Suprapubic skin (tissue), 4 donors: ENCODE results near the gene NKX2-3. TPM values are rescaled to one million over a fixed set of nuclear protein-coding genes. Genes with fewer than 3 reads are reported as not detected.

Experiments used
- DNase-seq, 2 donors: peaks; one replicate each; pipeline ENCODE4 v3.0.0-alpha.2; 2019; ENCODE audit warnings: low spot score in 2 of 2
- H3K27ac ChIP-seq: fragments of 200-600 bp; sonication (generic); one replicate; pipeline ENCODE4 v1.5.1; 2019
- H3K27me3 ChIP-seq: fragments of 200-600 bp; sonication (generic); one replicate; pipeline ENCODE4 v1.5.1; 2019
- H3K36me3 ChIP-seq: fragments of 200-600 bp; sonication (generic); one replicate; pipeline ENCODE4 v1.5.1; 2019
- H3K4me1 ChIP-seq: fragments of 200-600 bp; sonication (generic); one replicate; pipeline ENCODE4 v1.5.1; 2019
- H3K4me3 ChIP-seq: fragments of 200-600 bp; sonication (generic); one replicate; pipeline ENCODE4 v1.5.1; 2019; ENCODE audit warnings: mild to moderate bottlenecking
- H3K9me3 ChIP-seq: fragments of 200-600 bp; sonication (generic); one replicate; pipeline ENCODE4 v1.5.1; 2019
- CTCF ChIP-seq, 2 donors: fragments of 200-600 bp in 1 of 2; fragments of 450-650 bp in 1 of 2; sonication (generic) in 1 of 2; IDR thresholded peaks; one replicate each; pipeline ENCODE4 v1.5.1; 2016 to 2019; ENCODE audit warnings: antibody characterized with exemption in 2 of 2, mild to moderate bottlenecking in 1 of 2, moderate library complexity in 1 of 2
- EP300 ChIP-seq: sonication (generic); formaldehyde crosslinking; IDR thresholded peaks from one replicate; pipeline ENCODE4 v1.6.1; 2017; ENCODE audit warnings: antibody characterized with exemption
- POLR2A ChIP-seq, 2 donors: fragments of 450-650 bp; IDR thresholded peaks; one replicate each; pipeline ENCODE4 v1.6.1; 2017; ENCODE audit warnings: antibody characterized with exemption in 2 of 2, mild to moderate bottlenecking in 2 of 2, moderate library complexity in 2 of 2
- POLR2AphosphoS5 ChIP-seq, 3 donors: sonication (generic); formaldehyde crosslinking; IDR thresholded peaks; one replicate each; pipeline ENCODE4 v1.6.1; 2017; ENCODE audit warnings: antibody characterized with exemption in 3 of 3
- WGBS: methylation state at CpG from one replicate; pipeline ENCODE4 v1.1.5; 2018; 5-methylcytosine and 5-hydroxymethylcytosine counted together
- total RNA-seq, 4 donors: library from RNA; depleted of rRNA; stranded (reverse); fragments of >200 nt; gene quantifications; one replicate each; pipeline ENCODE4 v1.1.0, GENCODE V29; 2016

The NKX2-3 gene
- total RNA-seq, 4 donors from 2014 or later: not detected

- no peak for DNase-seq
- TF ChIP-seq EP300 (no peak), CTCF (IDR thresholded peaks at IDR 0.05) (no peak), POLR2AphosphoS5 (IDR thresholded peaks at IDR 0.05) (no peak), POLR2A (IDR thresholded peaks at IDR 0.05) (no peak)
Measured at GRCh38 chr10:99573790-99574189, 41.0 kb downstream of the NKX2-3 start.

GRCh38 chr10:99579971-99580370, 47.2 kb downstream of the NKX2-3 start:
- no peak overlapping the region for H3K27ac ChIP-seq
- no peak for DNase-seq
- WGBS: 91% methylated on average over 1 of the region's 1 CpG
- no peak for TF ChIP-seq POLR2A (IDR thresholded peaks at IDR 0.05)
- TF ChIP-seq CTCF (IDR thresholded peaks at IDR 0.05): no peak
- TF ChIP-seq POLR2AphosphoS5 (IDR thresholded peaks at IDR 0.05): no peak
- H3K9me3 ChIP-seq: no peaks in the 10 kb centered on the region
- no peaks in the 10 kb centered on the region for H3K36me3 ChIP-seq
- no peak overlapping the region for H3K4me3 ChIP-seq
- H3K4me1 ChIP-seq: no peaks in the 10 kb centered on the region
- peaks cover 17% of the 10 kb centered on the region for H3K27me3 ChIP-seq

More at GRCh38 chr10:99573790-99574189, 41.0 kb downstream of the NKX2-3 start:
- Histone ChIP-seq H3K4me3 (no peak overlapping the region), H3K27ac (no peak overlapping the region), H3K9me3 (no peaks in the 10 kb centered on the region), H3K4me1 (no peaks in the 10 kb centered on the region), H3K36me3 (no peaks in the 10 kb centered on the region), H3K27me3 (peaks cover 22% of the 10 kb centered on the region)
- 11% methylated on average over 5 of the region's 5 CpGs for WGBS

- Histone ChIP-seq H3K9me3 (no peaks in the 10 kb centered on the region), H3K27me3 (peaks cover 24% of the 10 kb centered on the region), H3K4me3 (no peak overlapping the region), H3K36me3 (no peaks in the 10 kb centered on the region), H3K4me1 (no peaks in the 10 kb centered on the region), H3K27ac (no peak overlapping the region)
- TF ChIP-seq EP300: no peak
- no peak for TF ChIP-seq CTCF (IDR thresholded peaks at IDR 0.05)
- no peak for TF ChIP-seq POLR2A (IDR thresholded peaks at IDR 0.05)
- no peak for TF ChIP-seq POLR2AphosphoS5 (IDR thresholded peaks at IDR 0.05)
- 72% methylated on average over 6 of the region's 6 CpGs for WGBS
- DNase-seq: no peak
Measured at GRCh38 chr10:99582255-99582770, 49.6 kb downstream of the NKX2-3 start.

- no peak overlapping the region for H3K4me3 ChIP-seq
- H3K4me1 ChIP-seq: no peaks in the 10 kb centered on the region
- H3K27me3 ChIP-seq: peaks cover 20% of the 10 kb centered on the region
- TF ChIP-seq POLR2AphosphoS5 (IDR thresholded peaks at IDR 0.05): no peak
- TF ChIP-seq CTCF (IDR thresholded peaks at IDR 0.05): no peak
- no peak for TF ChIP-seq EP300
- no peak for TF ChIP-seq POLR2A (IDR thresholded peaks at IDR 0.05)
- H3K9me3 ChIP-seq: no peaks in the 10 kb centered on the region
- no peak overlapping the region for H3K27ac ChIP-seq
- 46% methylated on average over 8 of the region's 8 CpGs for WGBS
- no peak for DNase-seq
- no peaks in the 10 kb centered on the region for H3K36me3 ChIP-seq
Measured at GRCh38 chr10:99583687-99584086, 50.9 kb downstream of the NKX2-3 start.

Other genes starting within 250 kb of the NKX2-3 start
- gene CNNM1, start 203.6 kb upstream of the NKX2-3 start, total RNA-seq: 1 to 10 TPM; 2.3 to 4.4 (median 4.2) TPM
- gene GOT1, start 102.3 kb upstream of the NKX2-3 start, total RNA-seq: 10 to 100 TPM; 16.9 to 46.2 (median 31.7) TPM
- gene SLC25A28, start 87.5 kb downstream of the NKX2-3 start, total RNA-seq: 10 to 100 TPM; 37.0 to 69.4 (median 42.2) TPM
- 10 to 100 TPM in 2 of 4 donors, 1 to 10 TPM in 2; 9.6 to 13.5 (median 10.0) TPM for gene ENTPD7, start 126.6 kb downstream of the NKX2-3 start, total RNA-seq
- 10 to 100 TPM; 20.2 to 30.1 (median 25.6) TPM for gene COX15, start 199.2 kb downstream of the NKX2-3 start, total RNA-seq
- gene CUTC, start 199.3 kb downstream of the NKX2-3 start, total RNA-seq: 10 to 100 TPM; 10.3 to 27.4 (median 15.1) TPM
- 1 to 10 TPM; 1.4 to 4.4 (median 2.7) TPM for gene ABCC2, start 249.7 kb downstream of the NKX2-3 start, total RNA-seq